Ovary (tissue), 3 donors: ENCODE results near the gene SGMS2.

Experiments used
- EP300 ChIP-seq: sonication (generic); formaldehyde crosslinking; IDR thresholded peaks from one replicate; pipeline ENCODE4 v1.6.1; 2017; ENCODE audit warnings: antibody characterized with exemption
- POLR2A ChIP-seq: fragments of 450-650 bp; IDR thresholded peaks from one replicate; pipeline ENCODE4 v1.6.1; 2017; ENCODE audit warnings: antibody characterized with exemption, mild to moderate bottlenecking, moderate library complexity
- TF ChIP-seq, protein P1 (sequence below), 3 donors: fragments of 450-650 bp in 2 of 3; fragments of 200-600 bp in 1 of 3; IDR thresholded peaks; one replicate each; pipeline versions ENCODE4 v1.5.1 to v1.8.0; 2016 to 2022; ENCODE audit warnings: antibody characterized with exemption in 3 of 3, mild to moderate bottlenecking in 1 of 3
- donor health status: DM: no; HTN: no; CAD: no.

DNA sequence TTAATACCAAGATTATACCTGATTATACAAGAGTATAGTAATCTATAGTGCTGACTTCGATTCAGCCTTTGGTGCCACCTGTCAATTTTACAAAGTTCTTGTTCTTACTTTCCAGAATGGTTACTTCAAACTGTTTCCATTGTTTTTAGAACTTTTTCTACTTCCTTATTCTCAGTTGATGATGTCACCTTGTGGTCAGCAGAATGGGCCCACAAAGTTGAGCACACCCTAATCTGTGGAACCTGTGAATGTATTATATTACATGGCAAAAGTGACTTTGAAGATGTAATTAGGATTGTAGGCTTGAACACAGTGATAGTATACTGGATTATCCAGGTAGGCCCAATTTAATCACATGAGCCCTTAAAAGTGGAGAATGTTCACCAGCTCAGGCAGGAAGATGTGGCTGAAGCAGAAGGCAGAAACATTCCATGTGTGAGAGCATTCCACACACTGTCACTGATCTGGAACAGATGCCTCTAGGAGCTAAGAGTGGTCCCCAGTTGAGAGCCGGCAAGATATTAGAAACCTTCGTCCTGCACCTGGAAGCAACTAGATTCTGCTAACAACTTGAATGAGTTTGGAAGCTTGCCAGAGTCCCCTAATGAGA, 6.3 kb upstream of the SGMS2 start:
- TF ChIP-seq, protein P1, sequence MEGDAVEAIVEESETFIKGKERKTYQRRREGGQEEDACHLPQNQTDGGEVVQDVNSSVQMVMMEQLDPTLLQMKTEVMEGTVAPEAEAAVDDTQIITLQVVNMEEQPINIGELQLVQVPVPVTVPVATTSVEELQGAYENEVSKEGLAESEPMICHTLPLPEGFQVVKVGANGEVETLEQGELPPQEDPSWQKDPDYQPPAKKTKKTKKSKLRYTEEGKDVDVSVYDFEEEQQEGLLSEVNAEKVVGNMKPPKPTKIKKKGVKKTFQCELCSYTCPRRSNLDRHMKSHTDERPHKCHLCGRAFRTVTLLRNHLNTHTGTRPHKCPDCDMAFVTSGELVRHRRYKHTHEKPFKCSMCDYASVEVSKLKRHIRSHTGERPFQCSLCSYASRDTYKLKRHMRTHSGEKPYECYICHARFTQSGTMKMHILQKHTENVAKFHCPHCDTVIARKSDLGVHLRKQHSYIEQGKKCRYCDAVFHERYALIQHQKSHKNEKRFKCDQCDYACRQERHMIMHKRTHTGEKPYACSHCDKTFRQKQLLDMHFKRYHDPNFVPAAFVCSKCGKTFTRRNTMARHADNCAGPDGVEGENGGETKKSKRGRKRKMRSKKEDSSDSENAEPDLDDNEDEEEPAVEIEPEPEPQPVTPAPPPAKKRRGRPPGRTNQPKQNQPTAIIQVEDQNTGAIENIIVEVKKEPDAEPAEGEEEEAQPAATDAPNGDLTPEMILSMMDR (IDR thresholded peaks at IDR 0.05), result no peak
- TF ChIP-seq POLR2A (no peak), EP300 (no peak)
